ENCODE measurements around the gene MVB12A. TPM values are rescaled to one million over a fixed set of nuclear protein-coding genes. Genes with fewer than 3 reads are reported as not detected.

The MVB12A gene
- total RNA-seq, 1 donor from 2014 or later: 23.3 TPM

DNA sequence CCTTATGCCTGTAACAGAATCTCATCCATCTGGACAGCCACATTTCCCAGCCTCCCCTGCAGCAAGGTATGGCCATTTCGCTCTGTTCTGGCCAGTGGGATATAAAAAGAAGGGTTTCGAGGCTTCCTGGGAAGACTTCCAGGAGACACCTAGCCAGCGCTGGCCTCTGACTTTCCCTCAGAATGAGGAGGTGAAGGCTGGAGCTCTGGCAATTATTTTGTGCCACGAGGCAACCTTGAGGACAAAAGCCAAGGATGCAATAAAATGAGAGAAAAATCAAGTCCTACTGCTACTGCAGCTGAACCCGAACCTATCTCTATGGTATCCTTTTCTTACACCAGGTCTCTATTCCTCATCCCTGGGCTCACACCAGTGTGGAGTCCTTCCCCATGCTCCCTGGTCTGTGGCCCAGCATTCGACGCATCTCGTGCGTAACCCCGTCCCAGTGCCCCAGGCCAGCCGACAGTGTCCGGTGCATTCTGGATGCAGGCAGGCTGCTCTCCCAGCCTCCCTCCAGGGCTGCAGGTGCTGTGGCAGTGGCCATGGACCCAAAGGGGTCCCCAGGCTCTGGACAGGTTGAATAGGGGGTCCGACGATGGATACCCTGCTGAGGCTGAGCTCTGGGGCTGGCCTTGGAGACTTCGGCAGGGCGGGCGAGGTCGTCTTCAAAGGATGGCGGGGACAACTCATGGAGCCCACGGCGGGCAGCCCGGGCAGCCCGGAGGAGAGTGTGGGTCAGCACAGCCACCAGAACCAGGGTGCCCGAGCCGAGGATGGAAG, 16.4 kb downstream of the MVB12A start:
- DNase-seq (no peak), ATAC-seq (ENCODE audit: low read depth) (no peak)
- intact Hi-C loops (cut with micrococcal nuclease): no loop called here
- no peak overlapping the region for H3K4me3 Mint-ChIP-seq
- no peaks in the 10 kb centered on the region for H3K36me3 Mint-ChIP-seq (ENCODE audit: low read depth)
- TF ChIP-seq, protein P1, sequence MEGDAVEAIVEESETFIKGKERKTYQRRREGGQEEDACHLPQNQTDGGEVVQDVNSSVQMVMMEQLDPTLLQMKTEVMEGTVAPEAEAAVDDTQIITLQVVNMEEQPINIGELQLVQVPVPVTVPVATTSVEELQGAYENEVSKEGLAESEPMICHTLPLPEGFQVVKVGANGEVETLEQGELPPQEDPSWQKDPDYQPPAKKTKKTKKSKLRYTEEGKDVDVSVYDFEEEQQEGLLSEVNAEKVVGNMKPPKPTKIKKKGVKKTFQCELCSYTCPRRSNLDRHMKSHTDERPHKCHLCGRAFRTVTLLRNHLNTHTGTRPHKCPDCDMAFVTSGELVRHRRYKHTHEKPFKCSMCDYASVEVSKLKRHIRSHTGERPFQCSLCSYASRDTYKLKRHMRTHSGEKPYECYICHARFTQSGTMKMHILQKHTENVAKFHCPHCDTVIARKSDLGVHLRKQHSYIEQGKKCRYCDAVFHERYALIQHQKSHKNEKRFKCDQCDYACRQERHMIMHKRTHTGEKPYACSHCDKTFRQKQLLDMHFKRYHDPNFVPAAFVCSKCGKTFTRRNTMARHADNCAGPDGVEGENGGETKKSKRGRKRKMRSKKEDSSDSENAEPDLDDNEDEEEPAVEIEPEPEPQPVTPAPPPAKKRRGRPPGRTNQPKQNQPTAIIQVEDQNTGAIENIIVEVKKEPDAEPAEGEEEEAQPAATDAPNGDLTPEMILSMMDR (IDR thresholded peaks at IDR 0.05): no peak
- CTCF ChIA-PET: no interaction called here
- no peaks in the 10 kb centered on the region for H3K9me3 Mint-ChIP-seq
- no peaks in the 10 kb centered on the region for H3K27me3 Mint-ChIP-seq
- POLR2A ChIA-PET: no interaction called here
- no peak overlapping the region for H3K27ac Mint-ChIP-seq
- no peaks in the 10 kb centered on the region for H3K4me1 Mint-ChIP-seq

DNA sequence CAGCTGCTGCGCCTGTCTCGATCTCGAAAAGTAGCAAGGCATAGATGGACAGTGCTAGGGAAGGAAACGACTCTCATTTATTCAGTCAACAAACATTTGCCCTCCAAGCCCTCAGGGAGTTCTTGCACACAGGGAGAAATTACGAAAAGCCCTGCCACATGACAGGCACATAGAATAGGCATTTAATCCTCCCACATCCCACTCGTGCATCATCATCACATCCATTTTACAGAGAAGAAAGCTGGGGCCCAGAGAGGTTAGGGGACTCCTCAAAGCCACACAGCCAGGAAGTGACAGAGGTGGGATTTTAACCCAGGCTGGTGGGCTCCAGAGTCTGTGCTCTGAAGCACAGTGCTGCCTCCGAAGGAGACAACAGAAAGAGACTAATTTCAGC, 17.0 kb downstream of the MVB12A start:
- Mint-ChIP-seq H3K27me3 (no peaks in the 10 kb centered on the region), H3K36me3 (ENCODE audit: low read depth) (no peaks in the 10 kb centered on the region), H3K4me1 (no peaks in the 10 kb centered on the region), H3K27ac (no peak overlapping the region), H3K4me3 (no peak overlapping the region), H3K9me3 (no peaks in the 10 kb centered on the region)
- ChIA-PET CTCF (no interaction called here), POLR2A (no interaction called here)
- ATAC-seq (ENCODE audit: low read depth) (no peak), DNase-seq (no peak)
- intact Hi-C loops (cut with micrococcal nuclease): no loop called here
- TF ChIP-seq, protein P1 (IDR thresholded peaks at IDR 0.05): no peak

DNA sequence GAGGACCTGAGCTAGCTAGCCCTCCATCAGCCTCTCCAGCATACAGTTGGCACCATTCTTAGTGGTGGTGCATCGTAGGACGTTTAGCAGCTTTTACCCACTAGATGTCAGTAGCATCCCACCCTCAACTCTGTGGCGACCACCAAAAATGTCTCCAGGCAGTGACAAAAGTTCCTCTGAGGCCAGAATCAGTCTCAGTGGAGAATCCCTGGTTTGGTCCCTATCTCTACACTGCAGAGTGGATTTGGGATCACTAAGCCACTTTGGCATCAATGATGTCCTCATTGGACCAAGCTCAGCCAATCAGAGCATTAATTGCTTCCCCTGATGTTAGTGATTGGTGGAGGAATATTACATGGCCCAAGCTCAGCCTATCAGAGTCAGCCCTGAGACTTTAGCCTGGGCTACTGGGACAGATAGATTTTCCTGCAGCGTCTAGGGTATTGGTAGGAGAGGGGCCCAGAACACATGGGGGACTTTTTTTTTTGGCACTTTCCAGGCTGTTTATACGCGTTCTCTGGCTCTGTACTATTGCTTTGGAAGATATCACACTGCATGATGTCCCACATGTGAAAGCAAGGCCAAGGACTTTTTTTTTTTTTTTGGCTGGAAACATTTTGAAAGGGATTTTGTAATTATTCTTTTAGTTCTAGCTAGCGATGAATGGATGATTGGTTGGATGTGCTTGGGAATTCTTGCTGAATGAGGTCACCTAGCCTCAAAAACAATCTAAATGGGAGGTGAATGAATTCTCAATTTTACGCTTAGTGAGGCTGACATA, 21.6 kb downstream of the MVB12A start:
- CTCF ChIA-PET: interaction anchor here (0.8 to 1.3 kb wide), 5 partner anchors 25 to 164 kb away, joined by 3 to 6 read pairs (median 3); no protein-coding TSS in a partner anchor

DNA sequence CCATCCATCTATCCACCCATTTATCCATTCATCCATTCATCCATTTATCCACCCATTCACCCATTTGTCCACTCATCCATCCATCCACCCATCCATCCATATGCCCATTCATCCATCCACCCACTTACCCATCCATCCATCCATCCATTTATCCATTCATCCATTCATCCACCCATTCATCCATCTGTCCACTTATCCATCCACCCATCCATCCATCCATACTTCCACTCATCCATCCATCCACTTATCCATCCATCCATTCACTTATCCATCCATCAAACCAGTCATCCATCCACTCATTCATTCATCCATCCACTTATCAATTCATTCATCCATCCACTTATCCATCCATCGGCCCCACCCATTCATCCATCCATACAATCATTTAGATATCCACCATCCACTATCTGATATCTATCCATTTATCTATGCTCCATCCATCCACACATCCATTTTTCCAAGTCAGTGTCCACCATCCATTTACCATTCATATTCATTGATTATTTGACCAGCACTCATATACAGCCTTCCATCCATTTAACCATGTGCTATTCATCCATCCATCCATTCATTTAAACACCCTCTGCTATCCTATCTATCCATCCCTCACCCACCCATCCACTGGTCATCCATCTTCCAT, 25.8 kb downstream of the MVB12A start:
- intact Hi-C loops (cut with micrococcal nuclease): loop anchor here (5.0 kb wide), 1 partner anchor 38 kb away; the partner anchor contains the start of gene BST2
- no peak for DNase-seq
- ATAC-seq (ENCODE audit: low read depth): no peak
- TF ChIP-seq, protein P1 (IDR thresholded peaks at IDR 0.05): no peak
- Mint-ChIP-seq H3K4me1 (peaks cover 9% of the 10 kb centered on the region), H3K36me3 (ENCODE audit: low read depth) (no peaks in the 10 kb centered on the region), H3K4me3 (no peak overlapping the region), H3K27me3 (peaks cover 15% of the 10 kb centered on the region), H3K9me3 (no peaks in the 10 kb centered on the region), H3K27ac (no peak overlapping the region)
- ChIA-PET POLR2A (no interaction called here), CTCF (no interaction called here)

More for the DNA sequence above, 21.6 kb downstream of the MVB12A start:
- H3K4me1 Mint-ChIP-seq: no peaks in the 10 kb centered on the region
- TF ChIP-seq, protein P1 (IDR thresholded peaks at IDR 0.05): no peak
- H3K9me3 Mint-ChIP-seq: no peaks in the 10 kb centered on the region
- no peak for DNase-seq
- no peaks in the 10 kb centered on the region for H3K36me3 Mint-ChIP-seq (ENCODE audit: low read depth)
- no peaks in the 10 kb centered on the region for H3K27me3 Mint-ChIP-seq
- peak; percentile 52 for ATAC-seq (ENCODE audit: low read depth)
- POLR2A ChIA-PET: interaction anchor here (0.7 to 0.9 kb wide), 4 partner anchors 22 to 165 kb away, joined by 3 to 4 read pairs (median 4); partner anchors contain the start of gene BST2
- intact Hi-C loops (cut with micrococcal nuclease): no loop called here
- H3K4me3 Mint-ChIP-seq: no peak overlapping the region
- H3K27ac Mint-ChIP-seq: no peak overlapping the region
